ENCODE measurements around the gene TRMT11.
A peak's percentile ranks its signal among the peaks of the same experiment; 100 is the strongest.
"Not testable (repeated sequence)": the region's sequence is repeated elsewhere in the genome, so short reads cannot be mapped to it uniquely, and the experiment has no call there.

The TRMT11 gene

DNA sequence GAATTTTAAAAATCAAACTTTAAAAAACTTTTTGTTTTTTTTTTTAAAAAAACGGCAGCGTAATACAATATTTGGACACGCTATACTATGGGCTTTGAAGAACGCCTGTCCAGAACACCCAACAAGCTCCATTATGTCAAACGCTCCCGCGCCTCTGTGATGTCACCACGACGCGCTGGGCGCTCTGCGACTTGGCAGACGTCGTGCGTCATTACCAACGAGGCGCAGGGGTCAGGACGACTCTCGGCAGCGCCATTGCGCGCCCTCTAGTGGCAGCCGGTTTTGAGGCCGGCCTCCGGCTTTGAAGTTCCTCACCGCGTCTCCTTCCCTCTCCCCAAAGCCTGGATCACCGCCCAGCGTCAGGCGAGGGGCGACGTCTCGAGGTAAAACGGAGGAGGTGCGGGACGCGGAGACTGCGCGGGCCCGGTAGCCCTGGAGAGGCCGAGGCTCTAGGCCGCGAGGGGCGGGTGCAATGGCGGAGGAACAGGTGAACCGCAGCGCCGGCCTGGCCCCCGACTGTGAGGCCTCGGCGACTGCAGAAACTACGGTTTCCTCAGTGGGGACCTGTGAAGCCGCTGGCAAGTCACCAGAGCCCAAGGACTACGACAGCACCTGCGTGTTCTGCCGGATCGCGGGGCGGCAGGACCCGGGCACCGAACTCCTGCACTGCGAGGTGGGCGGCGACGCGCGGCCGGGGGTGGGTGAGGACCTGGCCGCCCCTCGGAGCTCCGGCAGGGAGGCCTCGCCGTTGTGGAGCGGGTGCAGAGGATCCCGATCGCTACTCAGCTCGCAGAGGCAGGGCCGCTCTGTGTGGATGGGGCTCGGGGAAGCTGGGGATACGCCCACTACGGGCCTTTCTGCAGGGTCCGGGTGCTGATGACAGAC, 29.6 kb upstream of the TRMT11 start, which contains the start of gene HINT3:
Gene HINT3 (plus strand): TSS at position 265 of the 885 bp plus-strand sequence. CDS start 208 bp downstream, at position 473.
- DNase-seq: peak; percentile 97

DNA sequence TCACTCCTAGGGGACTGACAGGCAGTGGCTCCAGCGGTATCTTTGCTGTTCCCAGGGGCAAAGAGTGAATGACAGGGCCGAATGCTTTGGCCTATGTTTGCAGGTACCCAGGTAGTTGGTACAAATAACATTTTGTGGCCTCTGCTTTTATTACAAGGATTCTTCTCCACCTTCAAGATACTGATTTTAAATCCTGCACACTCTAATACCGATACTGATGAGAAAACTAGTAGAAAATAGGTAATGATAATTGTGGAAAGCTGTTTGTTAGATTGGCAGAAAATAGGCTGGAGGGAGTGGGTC, 29.0 kb upstream of the TRMT11 start:
- no peak for DNase-seq

DNA sequence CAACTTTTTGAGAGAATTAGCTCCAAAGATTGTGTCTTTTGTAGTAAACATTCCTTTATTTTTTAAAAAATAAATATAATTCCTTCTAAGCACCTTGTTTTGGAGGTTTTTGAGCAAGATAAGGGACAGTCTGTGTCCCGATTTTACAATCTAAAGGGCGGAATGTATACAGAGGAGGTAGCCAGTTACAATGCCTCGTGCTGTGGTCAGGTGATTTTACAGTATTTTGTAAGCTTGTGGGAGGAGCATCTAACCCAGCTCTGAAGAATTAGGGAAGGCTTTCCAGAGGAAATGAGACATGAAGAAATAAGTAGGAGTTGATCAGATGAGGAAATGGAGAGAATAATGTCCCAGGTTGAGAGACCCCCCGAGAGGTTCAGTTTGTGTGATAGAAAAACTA, 28.5 kb upstream of the TRMT11 start:
- DNase-seq: no peak

DNA sequence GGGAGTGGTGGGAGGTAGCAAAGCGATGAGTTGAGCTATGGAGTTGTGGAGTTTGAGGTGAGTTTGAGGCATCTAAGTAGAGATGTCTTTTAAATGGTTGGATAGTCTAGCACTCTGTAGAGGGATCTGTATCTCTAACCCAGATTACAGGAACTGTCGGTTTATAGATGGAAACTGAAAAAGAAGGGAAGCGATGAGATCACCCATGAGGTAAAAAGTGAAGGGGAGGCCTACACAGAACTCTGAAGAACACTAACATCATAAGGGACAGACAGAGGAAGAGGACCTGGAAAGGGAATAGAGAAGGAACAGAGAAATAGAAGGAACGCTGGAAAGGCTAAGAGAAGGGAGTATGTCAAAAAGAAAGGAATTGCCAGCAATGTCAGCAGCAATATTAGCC, 27.3 kb upstream of the TRMT11 start:
- DNase-seq: no peak

DNA sequence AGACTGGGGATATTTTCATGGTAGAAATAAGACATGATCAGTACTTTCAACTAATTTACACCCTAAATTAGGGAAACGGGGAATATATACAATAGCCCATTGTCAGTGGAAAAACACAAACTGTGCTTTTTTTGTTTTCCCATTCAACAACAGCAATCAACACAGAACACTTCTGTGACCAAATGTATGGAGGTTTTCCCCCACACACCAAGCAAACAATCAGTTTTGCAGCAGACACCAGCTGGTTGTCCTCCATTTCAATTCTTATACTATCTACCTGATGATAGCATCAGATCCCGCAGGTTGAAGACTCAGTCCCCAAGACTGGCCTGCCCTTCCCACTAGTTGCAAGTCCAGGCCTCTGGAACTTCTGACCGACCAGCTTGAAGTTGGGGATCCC, 25.2 kb upstream of the TRMT11 start:
- DNase-seq: no peak

DNA sequence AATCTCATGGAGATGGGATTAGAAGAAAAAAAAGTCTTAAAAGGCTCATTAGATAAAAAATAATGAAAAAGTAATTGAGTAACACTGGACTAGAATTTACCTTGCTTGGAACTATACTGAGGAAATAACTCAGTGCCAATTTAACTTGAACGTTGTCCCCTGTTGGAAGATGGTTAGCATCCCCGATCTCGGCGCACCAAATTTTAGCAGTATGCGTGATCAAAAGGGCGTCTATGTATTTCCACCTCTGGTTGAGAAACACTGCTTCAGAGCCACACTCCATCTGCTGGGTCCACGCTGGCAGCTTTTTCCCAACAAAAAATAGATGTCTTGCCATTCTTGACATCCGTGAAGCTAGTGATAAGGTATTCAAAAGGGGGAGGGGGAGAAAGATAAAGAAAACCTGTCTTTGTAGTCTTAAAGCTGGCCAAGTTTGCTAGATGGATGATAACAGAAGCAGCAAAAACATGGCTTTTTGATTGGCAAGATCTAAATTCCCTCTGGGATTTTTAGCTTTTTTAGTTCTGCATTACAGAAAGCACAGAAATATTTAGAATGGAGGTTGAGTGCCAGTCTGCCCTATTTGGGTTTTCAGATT, 23.3 kb upstream of the TRMT11 start:
- no peak for DNase-seq

DNA sequence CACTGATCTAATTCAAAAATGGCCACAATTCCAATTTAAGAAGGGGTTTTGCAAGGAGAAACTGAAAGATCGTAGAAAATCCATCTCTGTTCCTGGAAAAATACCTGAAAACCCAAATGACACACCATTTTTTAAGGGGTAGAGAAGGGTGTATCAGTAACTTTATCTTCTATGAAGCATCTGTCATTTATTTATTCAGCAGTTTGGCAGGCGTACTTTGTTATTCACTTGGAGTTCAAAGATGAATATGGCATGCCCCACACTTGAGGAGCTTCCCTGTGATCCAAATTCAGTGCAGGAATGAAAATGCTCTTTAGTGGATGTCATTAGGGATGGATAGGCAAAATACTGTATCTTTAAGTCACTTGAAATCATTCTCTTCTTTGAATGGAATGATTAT, 22.5 kb upstream of the TRMT11 start:
- DNase-seq: no peak

DNA sequence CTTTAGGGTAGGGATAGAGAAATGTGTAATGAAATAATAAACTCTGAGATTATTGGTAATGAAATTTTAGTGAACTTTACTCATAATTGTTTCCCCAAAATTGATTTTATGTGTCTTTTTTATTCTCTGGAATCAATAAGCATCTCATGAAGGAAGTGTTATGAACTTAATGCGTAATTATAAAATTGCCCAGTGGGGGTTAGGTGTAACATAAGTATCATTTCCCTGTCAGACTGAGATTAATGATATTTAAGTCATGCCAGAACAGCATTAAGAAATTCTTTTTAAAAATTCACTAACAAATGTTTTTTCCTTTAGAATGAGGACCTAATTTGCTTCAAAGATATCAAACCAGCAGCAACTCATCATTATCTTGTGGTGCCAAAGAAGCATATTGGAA, 19.8 kb upstream of the TRMT11 start:
- DNase-seq: no peak

DNA sequence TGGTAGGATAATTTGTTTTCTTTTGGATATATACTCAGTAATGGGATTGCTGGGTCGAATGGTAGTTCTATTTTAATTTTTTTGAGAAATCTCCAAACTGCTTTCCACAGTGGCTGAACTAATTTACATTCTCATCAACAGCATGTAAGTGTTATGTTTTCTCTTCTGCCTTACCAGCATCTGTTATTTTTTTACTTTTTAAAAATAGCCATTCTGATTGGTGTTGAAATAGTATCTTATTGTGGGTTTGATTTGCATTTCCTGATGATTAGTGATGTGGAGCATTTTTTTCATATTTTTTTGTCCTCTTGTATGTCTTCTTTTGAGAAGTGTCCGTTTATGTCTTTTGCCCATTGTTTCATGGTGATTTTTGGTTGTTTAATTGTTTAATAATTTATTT, 17.8 kb upstream of the TRMT11 start:
- no peak for DNase-seq

DNA sequence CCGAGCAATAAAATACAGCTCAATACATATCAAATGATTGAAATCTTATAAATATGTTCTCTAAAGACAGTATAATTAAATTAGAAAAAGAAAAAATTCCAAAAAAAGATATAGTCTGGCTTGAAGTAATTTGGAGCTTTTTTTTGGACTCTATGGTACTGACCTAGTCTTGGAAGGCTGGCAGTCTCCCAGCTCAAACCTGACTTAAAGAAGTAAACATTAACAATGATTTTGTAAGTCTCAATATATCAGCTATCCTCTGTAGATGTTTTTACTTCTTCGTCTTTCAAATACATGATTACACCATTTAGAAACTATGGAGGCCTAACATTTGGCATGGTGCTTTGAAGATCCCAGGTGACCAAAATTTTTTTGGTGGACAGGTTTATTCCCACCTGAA, 15.6 kb upstream of the TRMT11 start:
- no peak for DNase-seq

DNA sequence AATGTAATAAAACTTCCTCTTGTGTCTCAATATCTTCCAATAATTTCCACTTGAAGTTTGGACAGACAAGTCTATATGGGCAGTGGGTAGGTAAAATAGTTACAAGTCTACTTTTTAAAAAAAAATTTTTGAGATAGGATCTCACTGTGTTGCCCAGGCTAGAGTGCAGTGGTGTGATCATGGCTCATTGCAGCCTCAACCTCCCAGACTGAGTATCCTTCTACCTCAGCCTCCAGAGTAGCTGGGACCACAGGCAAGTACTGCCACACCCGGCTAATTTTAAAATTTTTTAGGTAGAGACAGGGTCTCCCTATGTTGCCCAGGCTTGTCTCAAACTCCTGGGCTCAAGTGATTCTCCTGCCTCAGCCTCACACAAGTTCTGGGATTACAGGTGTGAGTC, 13.9 kb upstream of the TRMT11 start:
- DNase-seq: not testable (repeated sequence)

DNA sequence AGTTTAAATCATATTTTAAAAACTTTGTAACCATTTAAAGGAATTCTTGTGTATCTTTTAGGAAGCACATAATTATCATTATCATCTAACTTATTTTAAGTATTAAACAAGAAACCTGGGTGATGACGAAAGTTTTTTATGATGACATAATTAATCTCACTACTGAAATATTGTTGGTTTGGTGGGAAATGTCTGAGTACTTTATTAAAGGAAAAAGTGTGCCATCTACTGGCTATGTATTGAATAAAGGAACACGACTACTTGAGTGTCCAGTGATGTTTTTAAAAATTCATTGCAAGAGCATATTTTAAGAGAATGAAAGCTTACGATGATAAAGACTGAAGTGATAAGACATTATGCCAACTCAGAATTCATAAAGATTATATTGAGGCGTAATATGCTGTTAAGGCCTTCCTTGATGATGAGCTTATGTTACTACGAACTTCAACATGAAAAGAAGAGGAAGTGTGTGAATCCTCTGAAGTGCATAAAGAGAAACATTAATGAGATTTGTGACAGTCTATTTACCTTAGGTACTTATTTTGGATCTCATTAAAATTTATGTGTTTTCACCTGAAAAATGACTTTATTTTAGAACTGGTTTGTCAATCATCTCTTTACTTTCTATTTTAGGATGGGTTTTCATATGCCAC, 12.0 kb upstream of the TRMT11 start:
- no peak for DNase-seq

DNA sequence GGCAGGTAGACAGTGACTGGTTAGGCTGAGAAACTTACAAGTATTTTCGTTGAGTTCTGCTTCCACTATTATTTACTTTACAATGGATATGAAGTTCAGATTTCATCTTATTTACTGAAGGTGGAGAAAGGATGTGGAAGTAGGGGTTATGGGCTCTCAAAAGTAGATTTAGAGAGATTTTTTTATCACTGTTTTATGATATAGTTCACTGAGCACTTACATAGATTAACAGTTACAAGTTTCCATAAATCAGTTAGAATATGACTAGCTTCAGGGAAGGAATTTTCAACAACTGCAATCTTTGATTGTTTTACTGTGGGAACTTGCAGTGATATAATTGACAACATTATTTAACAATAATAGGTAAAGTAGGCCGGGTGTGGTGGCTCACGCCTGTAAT, 7.2 kb upstream of the TRMT11 start:
- no peak for DNase-seq

DNA sequence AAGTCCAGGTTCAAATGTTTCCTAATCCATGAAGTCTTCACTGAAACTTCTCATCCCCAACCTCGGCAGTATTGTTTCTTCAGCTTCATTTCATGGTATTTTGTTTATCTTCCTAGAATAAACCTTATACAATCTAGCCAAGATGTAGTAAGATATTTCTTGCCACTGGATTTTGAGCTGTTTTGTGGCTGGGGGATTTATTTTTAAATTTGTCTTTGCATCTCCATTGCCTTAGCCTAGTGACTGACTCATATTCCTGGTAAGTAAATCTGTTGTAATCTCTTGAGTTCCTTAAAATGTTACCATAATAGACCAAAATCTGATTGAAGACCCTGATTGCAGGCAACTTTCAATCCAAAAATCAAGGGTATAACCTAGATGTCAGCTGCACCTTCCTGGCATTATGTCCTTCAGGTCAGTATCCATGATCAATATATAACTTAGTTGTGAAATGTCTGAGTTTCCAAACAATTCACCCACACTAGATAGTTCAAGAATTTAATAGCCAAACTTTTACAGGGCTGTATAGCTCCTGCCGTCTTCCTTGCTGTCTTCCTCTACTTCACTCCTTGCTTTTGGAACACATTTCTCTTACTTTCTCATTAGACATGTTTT, 4.7 kb upstream of the TRMT11 start:
- DNase-seq: no peak

DNA sequence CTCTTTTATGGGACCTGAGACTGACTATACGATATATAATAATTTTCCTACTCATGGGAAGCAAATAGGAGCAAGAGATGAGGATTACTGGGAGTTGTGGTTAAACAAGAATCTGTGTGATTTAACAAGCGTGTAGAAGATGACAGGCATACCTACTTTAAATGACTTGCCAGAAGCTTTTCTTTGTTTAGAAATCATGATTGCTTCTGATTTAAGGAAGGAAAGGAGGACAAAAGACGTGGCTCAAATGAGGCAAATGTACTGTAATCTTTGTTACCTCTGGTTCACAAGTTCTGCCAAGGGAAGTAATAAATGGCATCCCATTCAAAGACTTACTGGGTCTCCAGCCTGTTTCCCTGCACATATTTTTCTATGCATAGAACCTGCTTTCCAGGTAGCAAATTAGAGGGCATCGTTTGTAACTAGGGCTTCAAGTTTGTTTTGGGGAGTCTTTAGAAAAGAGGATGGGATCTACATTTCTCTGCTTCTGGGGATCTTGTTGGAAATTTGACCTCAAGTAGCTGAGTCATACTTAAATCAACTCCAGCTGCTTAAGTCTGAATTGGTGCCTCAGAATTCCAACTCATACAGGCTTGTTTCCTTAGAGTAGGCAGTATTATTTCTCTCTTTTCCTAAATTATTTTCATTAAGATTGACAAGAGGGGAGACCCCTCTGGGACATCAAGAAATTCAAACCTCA, 2.9 kb upstream of the TRMT11 start:
- no peak for DNase-seq

DNA sequence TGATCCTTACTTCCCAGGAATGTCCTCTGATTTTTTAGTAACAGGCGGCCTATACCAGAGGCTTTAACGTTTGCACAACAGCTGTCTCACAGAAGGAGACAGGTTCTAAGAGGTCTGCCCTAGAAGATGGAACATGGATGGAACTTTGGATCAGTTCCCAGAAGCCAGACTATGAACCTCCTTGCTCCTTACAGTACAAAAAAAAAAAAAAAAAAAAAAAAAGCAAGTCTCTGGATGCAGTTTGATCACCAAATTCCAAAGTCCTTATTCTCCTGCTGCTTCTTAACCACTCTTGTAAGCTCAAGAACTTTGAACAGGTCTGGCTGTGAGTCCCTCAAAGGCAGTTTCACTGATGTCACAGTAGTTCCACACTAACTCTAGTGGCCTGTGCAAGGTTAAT, 2.0 kb upstream of the TRMT11 start:
- DNase-seq: no peak

DNA sequence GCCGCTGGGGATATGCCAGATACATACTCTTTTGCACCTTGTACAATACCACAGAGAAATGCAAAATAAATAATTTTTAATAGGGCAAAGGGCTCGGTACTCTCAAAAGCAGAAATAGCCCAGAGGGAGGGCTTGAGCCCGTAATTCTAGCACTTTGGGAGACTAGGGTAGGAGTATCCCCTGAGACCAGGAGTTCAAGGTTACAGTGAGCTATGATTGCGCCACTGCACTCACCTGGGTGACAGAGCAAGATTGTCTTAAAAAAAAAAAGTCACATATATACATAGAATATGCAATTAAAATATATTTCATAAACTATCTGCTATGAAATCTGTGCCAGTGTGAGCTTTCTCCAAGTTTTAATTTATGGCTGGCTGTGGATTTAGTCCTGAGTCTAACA, 818 bp upstream of the TRMT11 start:
- DNase-seq: no peak

DNA sequence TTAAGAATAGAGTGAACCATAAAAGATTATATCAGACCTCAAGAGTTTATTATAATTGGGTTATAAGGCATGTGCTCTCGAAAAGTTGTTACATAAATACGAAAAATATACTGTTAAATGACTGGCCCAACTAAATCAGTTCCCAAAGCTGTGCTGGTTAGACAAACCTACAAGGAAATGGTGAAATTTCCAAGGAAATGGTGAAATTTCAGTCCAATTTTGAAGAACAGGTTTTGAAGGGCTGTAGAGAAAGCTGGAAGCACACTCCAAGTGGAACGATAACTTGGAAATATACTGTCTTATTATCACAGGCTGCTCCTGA, 400 bp upstream of the TRMT11 start:
- no peak for DNase-seq

DNA sequence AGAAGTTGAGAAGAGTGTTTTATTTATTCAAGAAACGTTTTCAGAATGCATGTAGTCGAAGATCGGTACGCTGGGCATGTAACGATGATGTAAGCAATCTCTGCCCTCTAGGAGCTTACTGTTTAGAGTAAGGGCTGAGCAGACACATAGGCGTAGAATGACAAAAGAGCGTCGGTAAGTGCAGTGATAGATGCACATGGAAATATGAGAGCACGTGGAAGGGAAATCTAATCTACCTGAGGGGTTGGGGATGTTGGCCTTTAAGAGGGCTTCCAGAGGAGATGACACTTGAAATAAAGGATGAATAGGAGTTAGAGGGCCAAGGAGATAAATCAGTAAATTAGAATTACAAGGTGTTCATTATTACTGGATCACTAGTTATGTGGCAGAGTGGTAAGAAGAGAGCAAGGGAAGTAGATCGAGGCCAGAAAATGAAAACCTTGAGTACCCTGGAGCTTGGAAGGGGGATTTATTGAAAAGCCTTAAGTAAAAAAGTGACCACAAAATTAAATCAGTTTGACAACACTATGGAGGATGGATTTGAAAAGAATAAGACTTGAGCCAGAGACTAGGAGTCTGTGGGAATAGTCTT, 782 bp downstream of the TRMT11 start:
- DNase-seq: no peak

DNA sequence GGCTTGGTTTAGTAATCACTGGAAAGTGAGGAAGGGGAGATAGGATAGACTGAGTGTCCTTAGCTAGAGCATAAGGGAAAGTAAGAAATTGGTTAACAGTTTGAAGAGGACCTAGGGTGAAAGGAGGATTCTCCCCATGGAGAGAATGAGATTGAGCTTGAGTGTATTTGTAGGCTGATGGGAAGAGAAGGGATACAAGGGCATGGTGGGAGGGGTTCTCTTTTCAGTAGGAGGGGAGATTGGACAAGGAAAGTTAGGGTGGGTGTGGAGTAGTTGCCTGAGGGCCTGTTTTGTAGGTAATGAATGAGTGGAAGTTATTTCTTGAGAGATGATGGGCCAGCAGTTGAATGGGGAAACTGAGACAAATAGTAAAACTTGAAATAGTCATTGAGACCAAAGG, 1.9 kb downstream of the TRMT11 start:
- no peak for DNase-seq

DNA sequence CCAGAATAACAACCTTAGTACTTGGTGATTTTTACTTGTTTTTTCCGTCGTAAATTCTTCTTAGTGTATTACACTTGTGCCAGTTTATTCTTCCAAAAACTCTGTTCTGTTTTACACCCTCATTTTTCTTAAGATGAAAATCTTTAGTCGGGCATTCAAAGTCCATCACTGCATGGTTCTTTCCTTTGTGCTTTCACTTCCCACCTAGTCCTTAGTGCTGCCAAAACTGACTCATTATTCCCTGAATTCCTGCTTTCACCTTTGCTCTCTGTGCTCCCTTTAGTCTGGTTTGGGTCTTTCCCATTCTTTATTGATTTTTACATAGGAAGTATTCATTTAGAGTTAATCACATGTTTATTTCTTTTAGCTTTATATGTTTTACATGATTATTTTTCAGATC, 3.3 kb downstream of the TRMT11 start:
- no peak for DNase-seq

DNA sequence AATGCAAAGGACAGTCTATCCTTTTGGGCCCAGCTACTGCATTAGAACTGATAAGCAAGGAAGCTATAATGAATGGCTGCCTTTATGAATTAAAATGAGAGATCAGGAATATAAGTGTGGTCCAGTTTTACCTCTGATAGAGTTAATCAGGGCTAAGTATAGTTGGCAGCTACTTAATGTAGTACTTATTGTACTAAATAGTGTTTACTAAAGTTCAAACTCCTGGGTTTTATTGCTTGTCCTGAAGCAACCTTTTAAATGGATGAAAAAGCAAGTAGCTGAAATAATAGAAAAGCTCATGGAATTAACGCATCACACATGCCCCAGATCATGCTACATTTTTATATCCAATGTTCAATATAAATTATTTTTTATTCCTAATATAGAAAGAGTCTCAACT, 5.3 kb downstream of the TRMT11 start:
- no peak for DNase-seq
